ENCODE measurements around the gene CFP.

DNA sequence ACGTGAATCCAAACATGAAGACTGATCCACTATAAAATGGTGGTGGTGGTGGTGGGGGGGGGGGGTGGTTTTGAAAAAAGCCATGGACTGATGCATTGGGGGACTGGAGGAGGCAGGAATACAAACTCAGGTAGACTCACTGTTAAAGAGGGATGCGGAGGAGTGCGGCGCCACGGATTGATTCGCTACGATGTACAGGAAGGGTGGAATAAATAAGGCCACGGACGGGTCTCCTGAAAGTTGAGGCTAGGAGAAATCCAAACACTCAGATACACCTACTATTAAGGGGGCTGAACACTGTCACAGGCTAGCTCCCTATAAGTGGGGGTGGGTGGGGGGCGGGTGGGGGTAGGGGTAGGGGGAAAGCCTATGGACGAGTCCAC is 20.0 kb upstream of the CFP start:
- TF ChIP-seq PAX5 (IDR thresholded peaks at IDR 0.05; ENCODE audit: insufficient read depth, low read length, severe bottlenecking) (no peak), POLR2A (IDR thresholded peaks at IDR 0.05; ENCODE audit: low read depth, low read length) (no peak), POLR2AphosphoS5 (IDR thresholded peaks at IDR 0.05; ENCODE audit: low read depth, low read length) (no peak), TAF1 (IDR thresholded peaks at IDR 0.05; ENCODE audit: low read depth, low read length) (no peak)

Measured in GM12891 (cell line).